ENCODE data around the gene RBX1.

DNA sequence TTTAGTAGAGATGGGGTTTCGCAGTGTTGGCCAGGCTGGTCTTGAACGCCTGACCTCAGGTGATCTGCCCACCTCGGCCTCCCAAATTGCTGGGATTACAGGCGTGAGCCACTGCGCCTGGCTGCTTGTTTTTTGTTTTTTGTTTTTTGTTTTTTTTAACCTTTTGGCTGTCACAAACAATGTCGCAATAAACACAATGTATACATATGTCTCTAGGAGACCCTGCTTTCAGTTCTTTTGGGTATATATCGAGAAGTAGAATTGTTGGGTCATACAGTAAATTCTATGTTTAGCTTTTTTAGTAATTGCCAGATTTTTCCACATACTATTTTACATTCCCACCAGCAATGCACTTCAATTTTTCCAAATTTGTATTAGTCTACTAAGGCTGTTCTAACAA, 28.0 kb downstream of the RBX1 start:
- no peak for TF ChIP-seq CTCF (IDR thresholded peaks at IDR 0.05; ENCODE audit: low read length)
- no peak for TF ChIP-seq EZH2phosphoT487 (IDR thresholded peaks at IDR 0.05; ENCODE audit: low read length)
- TF ChIP-seq EZH2 (optimal IDR thresholded peaks at IDR 0.05; ENCODE audit: low read depth, low read length), result no peak

All from MM.1S (cell line).